Measurements from ENCODE around the gene ARID2.

Gene ARID2

GRCh38 chr12:45877069-45877468, 147.6 kb downstream of the ARID2 start:
- no peak for DNase-seq

- DNase-seq, result no peak
Observed at GRCh38 chr12:45878630-45879255, 149.2 kb downstream of the ARID2 start.

- no peak for DNase-seq
Observed at GRCh38 chr12:45879363-45879895, 149.9 kb downstream of the ARID2 start.

- no peak for DNase-seq
Observed at GRCh38 chr12:45880533-45880932, 151.0 kb downstream of the ARID2 start.

GRCh38 chr12:45883187-45883586, 153.7 kb downstream of the ARID2 start:
- DNase-seq, result no peak

- no peak for DNase-seq
Observed at GRCh38 chr12:45886685-45887084, 157.2 kb downstream of the ARID2 start.

- no peak for DNase-seq
Observed at GRCh38 chr12:45887544-45887943, 158.0 kb downstream of the ARID2 start.

GRCh38 chr12:45890276-45890675, 160.8 kb downstream of the ARID2 start:
- DNase-seq, result no peak

- DNase-seq, result no peak
Observed at GRCh38 chr12:45893240-45893639, 163.7 kb downstream of the ARID2 start.

- no peak for DNase-seq
Observed at GRCh38 chr12:45895961-45896360, 166.5 kb downstream of the ARID2 start.

GRCh38 chr12:45898094-45898493, 168.6 kb downstream of the ARID2 start:
- DNase-seq, result no peak

GRCh38 chr12:45907955-45908354, 178.4 kb downstream of the ARID2 start:
- DNase-seq, result peak; percentile 56 to 60

- DNase-seq, result no peak
Observed at GRCh38 chr12:45909041-45909713, 179.7 kb downstream of the ARID2 start.

- DNase-seq, result no peak
Observed at GRCh38 chr12:45912774-45913173, 183.3 kb downstream of the ARID2 start.

GRCh38 chr12:45913631-45914030, 184.1 kb downstream of the ARID2 start:
- DNase-seq, result no peak

- no peak for DNase-seq
Observed at GRCh38 chr12:45914090-45914489, 184.6 kb downstream of the ARID2 start.

- DNase-seq, result no peak
Observed at GRCh38 chr12:45915405-45915804, 185.9 kb downstream of the ARID2 start.

- DNase-seq, result no peak
Observed at GRCh38 chr12:45918818-45919217, 189.3 kb downstream of the ARID2 start.

GRCh38 chr12:45928309-45928708, 198.8 kb downstream of the ARID2 start:
- no peak for DNase-seq

GRCh38 chr12:45930369-45930768, 200.9 kb downstream of the ARID2 start:
- DNase-seq, result no peak

- DNase-seq, result no peak
Observed at GRCh38 chr12:45933504-45933903, 204.0 kb downstream of the ARID2 start.

GRCh38 chr12:45934956-45935355, 205.4 kb downstream of the ARID2 start:
- DNase-seq, result no peak

GRCh38 chr12:45938566-45938965, 209.1 kb downstream of the ARID2 start:
- no peak for DNase-seq

GRCh38 chr12:45939759-45940158, 210.3 kb downstream of the ARID2 start:
- no peak for DNase-seq

- DNase-seq, result no peak
Observed at GRCh38 chr12:45944771-45945170, 215.3 kb downstream of the ARID2 start.

Measured in AML-193 (cell line).